ENCODE results near the gene JADE2. TPM values are rescaled to one million over a fixed set of nuclear protein-coding genes. Genes with fewer than 3 reads are reported as not detected.

Gene JADE2
- total RNA-seq, 6 experiments from 2014 or later = 6.1 to 14.8 (median 8.4) TPM

DNA sequence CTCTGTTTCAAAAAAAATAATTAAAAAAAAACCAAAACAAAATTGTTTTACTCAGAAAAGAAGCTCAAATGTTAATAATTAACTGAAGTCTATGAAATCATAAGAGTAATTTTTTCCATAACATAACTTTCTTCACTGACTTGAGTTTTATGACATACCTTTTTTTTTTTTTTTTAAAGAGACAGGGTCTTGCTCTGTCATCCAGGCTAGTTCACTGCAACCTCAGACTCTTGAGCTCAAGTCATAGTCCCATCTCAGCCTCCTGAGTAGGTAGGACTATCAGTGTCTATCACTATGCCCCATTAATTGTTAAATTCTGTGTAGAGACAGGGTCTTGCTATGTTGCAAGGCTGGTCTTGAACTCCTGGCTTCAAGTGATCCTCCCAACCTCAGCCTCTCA lies 85.3 kb downstream of the JADE2 start:
- no peak overlapping the region for H3K4me3 ChIP-seq
- DNase-seq (no peak), ATAC-seq (no peak)
- H3K4me1 ChIP-seq = peaks cover 0 to 45% (median 18%) of the 10 kb centered on the region in 4 donors
- H3K27ac ChIP-seq = peak overlapping the region in 2 of 3 donors; percentile 51 to 61
- H3K27me3 ChIP-seq = no peaks in the 10 kb centered on the region
- no peak for TF ChIP-seq POLR2A (IDR thresholded peaks at IDR 0.05)
- TF ChIP-seq, protein P1, sequence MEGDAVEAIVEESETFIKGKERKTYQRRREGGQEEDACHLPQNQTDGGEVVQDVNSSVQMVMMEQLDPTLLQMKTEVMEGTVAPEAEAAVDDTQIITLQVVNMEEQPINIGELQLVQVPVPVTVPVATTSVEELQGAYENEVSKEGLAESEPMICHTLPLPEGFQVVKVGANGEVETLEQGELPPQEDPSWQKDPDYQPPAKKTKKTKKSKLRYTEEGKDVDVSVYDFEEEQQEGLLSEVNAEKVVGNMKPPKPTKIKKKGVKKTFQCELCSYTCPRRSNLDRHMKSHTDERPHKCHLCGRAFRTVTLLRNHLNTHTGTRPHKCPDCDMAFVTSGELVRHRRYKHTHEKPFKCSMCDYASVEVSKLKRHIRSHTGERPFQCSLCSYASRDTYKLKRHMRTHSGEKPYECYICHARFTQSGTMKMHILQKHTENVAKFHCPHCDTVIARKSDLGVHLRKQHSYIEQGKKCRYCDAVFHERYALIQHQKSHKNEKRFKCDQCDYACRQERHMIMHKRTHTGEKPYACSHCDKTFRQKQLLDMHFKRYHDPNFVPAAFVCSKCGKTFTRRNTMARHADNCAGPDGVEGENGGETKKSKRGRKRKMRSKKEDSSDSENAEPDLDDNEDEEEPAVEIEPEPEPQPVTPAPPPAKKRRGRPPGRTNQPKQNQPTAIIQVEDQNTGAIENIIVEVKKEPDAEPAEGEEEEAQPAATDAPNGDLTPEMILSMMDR (IDR thresholded peaks at IDR 0.05) = no peak
- no peaks in the 10 kb centered on the region for H3K9me3 ChIP-seq
- H3K36me3 ChIP-seq = peaks cover 5 to 67% (median 9%) of the 10 kb centered on the region in 4 donors
- intact Hi-C loops (cut with DNase I) = no loop called here

DNA sequence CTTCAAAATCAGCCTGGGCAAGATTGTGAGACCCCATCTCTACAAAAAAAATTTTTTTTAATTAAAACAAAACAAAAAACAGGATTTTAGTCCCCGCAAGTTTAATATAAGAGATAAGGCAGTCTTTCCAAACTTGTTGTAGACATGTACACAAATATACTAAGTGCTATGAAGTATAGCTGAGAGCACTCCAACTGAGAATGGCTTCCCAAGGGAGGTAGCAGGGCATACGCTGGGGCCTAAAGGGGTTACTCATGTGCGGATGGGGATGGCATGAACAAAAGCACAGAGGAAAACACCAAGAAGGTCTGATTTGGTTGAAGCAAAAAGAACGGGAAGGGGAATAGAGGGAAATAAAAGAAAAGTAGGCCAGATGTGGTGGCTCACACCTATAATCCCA lies 86.0 kb downstream of the JADE2 start:
- Histone ChIP-seq H3K27ac (no peak overlapping the region), H3K4me3 (no peak overlapping the region), H3K4me1 (peaks cover 0 to 37% (median 15%) of the 10 kb centered on the region in 4 donors), H3K27me3 (no peaks in the 10 kb centered on the region), H3K9me3 (no peaks in the 10 kb centered on the region), H3K36me3 (peaks cover 2 to 59% (median 5%) of the 10 kb centered on the region in 4 donors)
- ATAC-seq = no peak
- 100% methylated on average over 4 of the region's 4 CpGs for WGBS (ENCODE audit: insufficient coverage, low coverage, low lambda C conversion rate, missing lambda C conversion rate)
- intact Hi-C loops (cut with DNase I) = no loop called here
- no peak for DNase-seq
- TF ChIP-seq, protein P1 (IDR thresholded peaks at IDR 0.05) = no peak
- TF ChIP-seq POLR2A (IDR thresholded peaks at IDR 0.05) = no peak

DNA sequence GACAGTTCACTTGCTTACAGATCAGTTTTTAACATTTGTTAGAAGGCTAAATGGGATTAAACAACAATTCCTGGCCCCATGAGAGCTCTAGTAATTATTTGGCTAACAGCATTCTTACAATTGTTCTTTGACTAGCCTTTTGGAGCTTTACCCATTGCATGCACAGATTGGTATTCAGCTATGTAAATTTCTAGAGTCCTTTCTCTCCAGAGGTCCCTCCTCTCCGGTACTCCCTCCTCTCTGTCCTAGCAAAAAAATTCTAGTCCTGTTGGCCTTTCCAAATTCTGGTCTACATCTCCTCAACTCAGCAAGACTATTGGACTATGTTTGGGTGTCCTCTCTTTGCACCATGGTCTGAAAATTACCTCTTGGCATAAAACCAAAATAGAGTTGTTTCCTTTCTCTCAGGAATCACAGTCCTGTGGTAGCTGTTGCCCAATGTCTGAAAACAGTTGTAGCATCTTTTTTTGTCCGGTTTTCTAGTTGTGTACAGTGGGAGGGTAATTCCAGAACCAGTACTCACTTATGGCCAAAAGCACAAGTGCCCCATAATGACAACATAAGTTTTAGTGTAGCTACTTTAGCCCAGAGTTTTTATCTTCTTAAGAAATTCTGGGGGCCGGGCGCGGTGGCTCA lies 89.1 kb downstream of the JADE2 start:
- Histone ChIP-seq H3K27me3 (no peaks in the 10 kb centered on the region), H3K27ac (no peak overlapping the region), H3K36me3 (peaks cover 0 to 68% (median 15%) of the 10 kb centered on the region in 4 donors), H3K9me3 (no peaks in the 10 kb centered on the region), H3K4me1 (peaks cover 0 to 19% (median 5%) of the 10 kb centered on the region in 4 donors), H3K4me3 (no peak overlapping the region)
- intact Hi-C loops (cut with DNase I) = no loop called here
- peak in 2 of 4 donors; percentile 43 to 48 for ATAC-seq
- no peak for DNase-seq
- TF ChIP-seq POLR2A (IDR thresholded peaks at IDR 0.05) = no peak
- 78% methylated on average over 5 of the region's 5 CpGs for WGBS (ENCODE audit: insufficient coverage, low coverage, low lambda C conversion rate, missing lambda C conversion rate)

DNA sequence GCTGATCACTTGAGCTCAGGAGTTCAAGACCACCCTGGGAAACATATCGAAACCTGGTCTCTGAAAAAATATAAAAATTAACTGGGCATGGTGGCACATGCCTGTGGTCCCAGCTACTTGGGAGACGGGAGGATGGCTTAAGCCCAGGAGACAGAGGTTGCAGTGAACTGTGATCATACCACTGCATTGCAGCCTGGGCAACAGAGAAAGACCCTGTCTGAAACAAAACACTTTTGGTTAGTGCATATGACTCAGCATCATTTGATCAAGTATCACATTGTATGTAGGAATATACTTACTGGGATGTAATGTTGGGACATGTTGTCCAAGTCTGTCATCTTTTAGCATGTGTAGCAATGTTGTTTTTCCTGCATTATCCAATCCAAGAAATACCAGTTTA lies 95.2 kb downstream of the JADE2 start:
- H3K4me3 ChIP-seq = no peak overlapping the region
- ATAC-seq (peak; percentile 31 to 61 (median 45)), DNase-seq (no peak)
- no peaks in the 10 kb centered on the region for H3K9me3 ChIP-seq
- H3K27ac ChIP-seq = peak overlapping the region; percentile 8 to 73 (median 72)
- H3K27me3 ChIP-seq = no peaks in the 10 kb centered on the region
- intact Hi-C loops (cut with DNase I) = no loop called here
- TF ChIP-seq, protein P1 (IDR thresholded peaks at IDR 0.05) = no peak
- TF ChIP-seq POLR2A (IDR thresholded peaks at IDR 0.05) = no peak
- H3K4me1 ChIP-seq = peaks cover 0 to 51% (median 20%) of the 10 kb centered on the region in 4 donors
- peaks cover 0 to 68% (median 20%) of the 10 kb centered on the region in 4 donors for H3K36me3 ChIP-seq
- WGBS (ENCODE audit: insufficient coverage, low coverage, low lambda C conversion rate, missing lambda C conversion rate) = 57% methylated on average over 2 of the region's 2 CpGs

DNA sequence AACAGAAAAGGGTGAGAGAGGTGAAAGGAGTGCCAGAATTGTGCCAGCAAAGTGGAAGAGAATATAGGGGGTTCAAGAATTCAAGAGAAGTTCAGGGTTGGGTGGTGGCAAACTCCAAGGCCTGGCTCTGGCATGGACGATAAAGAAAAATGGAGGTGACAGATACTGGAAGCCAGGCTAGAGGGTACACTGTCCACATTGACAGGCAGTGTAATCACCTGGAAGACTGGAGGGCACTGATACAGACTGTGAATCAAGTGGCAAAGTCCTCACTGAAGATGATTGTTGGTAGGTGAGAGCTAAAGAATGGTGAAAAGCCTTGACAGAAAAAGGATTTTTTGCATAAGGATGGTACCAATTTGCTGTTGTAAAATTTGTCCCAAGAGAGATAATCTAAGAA lies 100.1 kb downstream of the JADE2 start:
- 22% methylated on average over 1 of the region's 1 CpG for WGBS (ENCODE audit: insufficient coverage, low coverage, low lambda C conversion rate, missing lambda C conversion rate)
- DNase-seq (no peak), ATAC-seq (peak; percentile 53 to 78 (median 70))
- Histone ChIP-seq H3K27me3 (no peaks in the 10 kb centered on the region), H3K4me1 (peaks cover 0 to 69% (median 19%) of the 10 kb centered on the region in 4 donors), H3K36me3 (peaks cover 0 to 32% (median 3%) of the 10 kb centered on the region in 4 donors), H3K9me3 (no peaks in the 10 kb centered on the region), H3K27ac (peak overlapping the region; percentile 63 to 81 (median 79)), H3K4me3 (no peak overlapping the region)
- TF ChIP-seq, protein P1 (IDR thresholded peaks at IDR 0.05) = no peak
- no peak for TF ChIP-seq POLR2A (IDR thresholded peaks at IDR 0.05)
- intact Hi-C loops (cut with DNase I) = no loop called here

Data from right lobe of liver (tissue), 6 donors.